ENCODE data around the gene SCAF11.

SCAF11 gene

GRCh38 chr12:45969084-45969483 lies 21.3 kb downstream of the SCAF11 start:
- Histone ChIP-seq H3K79me1 (ENCODE audit: low read depth, low read length) (peaks cover 9% of the 10 kb centered on the region), H3K36me3 (replicated peaks in 1 of 2; ENCODE audit: control insufficient read depth in 2 of 2, insufficient read depth in 2 of 2, low read length in 2 of 2) (peaks cover under 1 to 45% of the 10 kb centered on the region in 2 donors), H4K8ac (ENCODE audit: low read depth, low read length) (no peak overlapping the region), H2AFZ (ENCODE audit: low read length) (no peak overlapping the region), H3K4me2 (ENCODE audit: insufficient read depth, low read length, poor library complexity, severe bottlenecking) (no peak overlapping the region), H3K14ac (ENCODE audit: low read length) (no peak overlapping the region), H3K23ac (ENCODE audit: low read depth, low read length, poor library complexity) (no peak overlapping the region), H2BK5ac (ENCODE audit: low read length) (no peak overlapping the region), H3K27me3 (ENCODE audit: control insufficient read depth in 3 of 3, insufficient read depth in 3 of 3, low read depth in 1 of 3, low read length in 3 of 3) (no peaks in the 10 kb centered on the region), H3K4ac (ENCODE audit: low read length) (no peak overlapping the region), H3K4me3 (ENCODE audit: low read length in 2 of 2) (no peak overlapping the region), H3K9me3 (replicated peaks in 1 of 2; ENCODE audit: control insufficient read depth in 2 of 2, insufficient read depth in 1 of 2, low read depth in 1 of 2, low read length in 2 of 2) (peaks cover 0 to 18% of the 10 kb centered on the region in 2 donors), H2BK15ac (ENCODE audit: low read length) (no peak overlapping the region), H3K4me1 (ENCODE audit: control insufficient read depth in 2 of 2, insufficient read depth in 1 of 2, low read depth in 1 of 2, low read length in 2 of 2) (no peaks in the 10 kb centered on the region), H2BK120ac (ENCODE audit: low read depth, low read length) (no peak overlapping the region), H4K91ac (ENCODE audit: low read depth, low read length, poor library complexity) (no peak overlapping the region), H2AK5ac (ENCODE audit: low read depth, low read length) (no peak overlapping the region), H3K27ac (replicated peaks; ENCODE audit: low read length) (no peak overlapping the region), H2BK12ac (ENCODE audit: low read length) (no peak overlapping the region), H3K18ac (ENCODE audit: low read length) (no peak overlapping the region), H3K9ac (ENCODE audit: low read depth, low read length, poor library complexity) (no peak overlapping the region)
- no CpG with 5 or more reads among the region's 2 CpGs for WGBS, 2 donors (ENCODE audit: extremely low coverage in 2 of 2, insufficient read length in 2 of 2, insufficient replicate concordance in 1 of 2)
- DNase-seq (ENCODE audit: low spot score), result no peak

- Histone ChIP-seq H3K4me3 (ENCODE audit: low read length in 2 of 2) (no peak overlapping the region), H3K4me1 (ENCODE audit: control insufficient read depth in 2 of 2, insufficient read depth in 1 of 2, low read depth in 1 of 2, low read length in 2 of 2) (no peaks in the 10 kb centered on the region), H3K4me2 (ENCODE audit: insufficient read depth, low read length, poor library complexity, severe bottlenecking) (no peak overlapping the region), H4K8ac (ENCODE audit: low read depth, low read length) (no peak overlapping the region), H3K79me1 (ENCODE audit: low read depth, low read length) (peaks cover 9% of the 10 kb centered on the region), H3K14ac (ENCODE audit: low read length) (no peak overlapping the region), H3K9ac (ENCODE audit: low read depth, low read length, poor library complexity) (no peak overlapping the region), H3K23ac (ENCODE audit: low read depth, low read length, poor library complexity) (no peak overlapping the region), H3K36me3 (replicated peaks in 1 of 2; ENCODE audit: control insufficient read depth in 2 of 2, insufficient read depth in 2 of 2, low read length in 2 of 2) (peaks cover 0 to 46% of the 10 kb centered on the region in 2 donors), H2BK5ac (ENCODE audit: low read length) (no peak overlapping the region), H4K91ac (ENCODE audit: low read depth, low read length, poor library complexity) (no peak overlapping the region), H2BK120ac (ENCODE audit: low read depth, low read length) (no peak overlapping the region), H3K27ac (replicated peaks; ENCODE audit: low read length) (no peak overlapping the region), H2BK15ac (ENCODE audit: low read length) (no peak overlapping the region), H2AK5ac (ENCODE audit: low read depth, low read length) (no peak overlapping the region), H3K4ac (ENCODE audit: low read length) (no peak overlapping the region), H3K18ac (ENCODE audit: low read length) (no peak overlapping the region), H3K27me3 (ENCODE audit: control insufficient read depth in 3 of 3, insufficient read depth in 3 of 3, low read depth in 1 of 3, low read length in 3 of 3) (no peaks in the 10 kb centered on the region), H2AFZ (ENCODE audit: low read length) (no peak overlapping the region), H2BK12ac (ENCODE audit: low read length) (no peak overlapping the region), H3K9me3 (replicated peaks in 1 of 2; ENCODE audit: control insufficient read depth in 2 of 2, insufficient read depth in 1 of 2, low read depth in 1 of 2, low read length in 2 of 2) (peaks cover 0 to 14% of the 10 kb centered on the region in 2 donors)
- no peak for DNase-seq (ENCODE audit: low spot score)
- WGBS, 2 donors (ENCODE audit: extremely low coverage in 2 of 2, insufficient read length in 2 of 2, insufficient replicate concordance in 1 of 2), result no CpG with 5 or more reads among the region's 1 CpG
Observed at GRCh38 chr12:45966486-45966885, 23.9 kb downstream of the SCAF11 start.

GRCh38 chr12:45962553-45963325 lies 27.6 kb downstream of the SCAF11 start:
- Histone ChIP-seq H3K14ac (ENCODE audit: low read length) (no peak overlapping the region), H3K4me2 (ENCODE audit: insufficient read depth, low read length, poor library complexity, severe bottlenecking) (no peak overlapping the region), H3K4me1 (ENCODE audit: control insufficient read depth in 2 of 2, insufficient read depth in 1 of 2, low read depth in 1 of 2, low read length in 2 of 2) (no peaks in the 10 kb centered on the region), H3K36me3 (replicated peaks in 1 of 2; ENCODE audit: control insufficient read depth in 2 of 2, insufficient read depth in 2 of 2, low read length in 2 of 2) (peaks cover 0 to 63% of the 10 kb centered on the region in 2 donors), H3K23ac (ENCODE audit: low read depth, low read length, poor library complexity) (no peak overlapping the region), H2AK5ac (ENCODE audit: low read depth, low read length) (no peak overlapping the region), H2BK5ac (ENCODE audit: low read length) (no peak overlapping the region), H4K8ac (ENCODE audit: low read depth, low read length) (no peak overlapping the region), H2BK15ac (ENCODE audit: low read length) (no peak overlapping the region), H2BK120ac (ENCODE audit: low read depth, low read length) (no peak overlapping the region), H3K4me3 (ENCODE audit: low read length in 2 of 2) (no peak overlapping the region), H3K27me3 (ENCODE audit: control insufficient read depth in 3 of 3, insufficient read depth in 3 of 3, low read depth in 1 of 3, low read length in 3 of 3) (no peaks in the 10 kb centered on the region), H3K79me1 (ENCODE audit: low read depth, low read length) (peaks cover 4% of the 10 kb centered on the region), H3K4ac (ENCODE audit: low read length) (no peak overlapping the region), H2BK12ac (ENCODE audit: low read length) (no peak overlapping the region), H3K27ac (replicated peaks; ENCODE audit: low read length) (no peak overlapping the region), H3K9ac (ENCODE audit: low read depth, low read length, poor library complexity) (no peak overlapping the region), H2AFZ (ENCODE audit: low read length) (no peak overlapping the region), H4K91ac (ENCODE audit: low read depth, low read length, poor library complexity) (no peak overlapping the region), H3K18ac (ENCODE audit: low read length) (no peak overlapping the region), H3K9me3 (replicated peaks in 1 of 2; ENCODE audit: control insufficient read depth in 2 of 2, insufficient read depth in 1 of 2, low read depth in 1 of 2, low read length in 2 of 2) (peaks cover 0 to 14% of the 10 kb centered on the region in 2 donors)
- no CpG with 5 or more reads among the region's 4 CpGs for WGBS, 2 donors (ENCODE audit: extremely low coverage in 2 of 2, insufficient read length in 2 of 2, insufficient replicate concordance in 1 of 2)
- no peak for DNase-seq (ENCODE audit: low spot score)

GRCh38 chr12:45959728-45960127 lies 30.6 kb downstream of the SCAF11 start:
- H3K27ac ChIP-seq (replicated peaks; ENCODE audit: low read length), result no peak overlapping the region
- H2BK5ac ChIP-seq (ENCODE audit: low read length), result no peak overlapping the region
- H3K4ac ChIP-seq (ENCODE audit: low read length), result no peak overlapping the region
- H2AK5ac ChIP-seq (ENCODE audit: low read depth, low read length), result no peak overlapping the region
- H2BK15ac ChIP-seq (ENCODE audit: low read length), result no peak overlapping the region
- H4K91ac ChIP-seq (ENCODE audit: low read depth, low read length, poor library complexity), result no peak overlapping the region
- H3K9me3 ChIP-seq (replicated peaks in 1 of 2; ENCODE audit: control insufficient read depth in 2 of 2, insufficient read depth in 1 of 2, low read depth in 1 of 2, low read length in 2 of 2), result peaks cover 0 to 19% of the 10 kb centered on the region in 2 donors
- H2BK120ac ChIP-seq (ENCODE audit: low read depth, low read length), result no peak overlapping the region
- H3K4me2 ChIP-seq (ENCODE audit: insufficient read depth, low read length, poor library complexity, severe bottlenecking), result no peak overlapping the region
- H3K18ac ChIP-seq (ENCODE audit: low read length), result no peak overlapping the region
- no CpG with 5 or more reads among the region's 2 CpGs for WGBS, 2 donors (ENCODE audit: extremely low coverage in 2 of 2, insufficient read length in 2 of 2, insufficient replicate concordance in 1 of 2)
- no peak overlapping the region for H3K9ac ChIP-seq (ENCODE audit: low read depth, low read length, poor library complexity)
- peaks cover under 1% of the 10 kb centered on the region for H3K79me1 ChIP-seq (ENCODE audit: low read depth, low read length)
- no peak overlapping the region for H3K23ac ChIP-seq (ENCODE audit: low read depth, low read length, poor library complexity)
- H3K4me1 ChIP-seq (ENCODE audit: control insufficient read depth in 2 of 2, insufficient read depth in 1 of 2, low read depth in 1 of 2, low read length in 2 of 2), result no peaks in the 10 kb centered on the region
- no peak overlapping the region for H2BK12ac ChIP-seq (ENCODE audit: low read length)
- no peaks in the 10 kb centered on the region for H3K27me3 ChIP-seq (ENCODE audit: control insufficient read depth in 3 of 3, insufficient read depth in 3 of 3, low read depth in 1 of 3, low read length in 3 of 3)
- no peak overlapping the region for H4K8ac ChIP-seq (ENCODE audit: low read depth, low read length)
- H3K36me3 ChIP-seq (replicated peaks in 1 of 2; ENCODE audit: control insufficient read depth in 2 of 2, insufficient read depth in 2 of 2, low read length in 2 of 2), result peaks cover 0 to 85% of the 10 kb centered on the region in 2 donors
- H3K4me3 ChIP-seq (ENCODE audit: low read length in 2 of 2), result no peak overlapping the region
- no peak for DNase-seq (ENCODE audit: low spot score)
- H3K14ac ChIP-seq (ENCODE audit: low read length), result no peak overlapping the region
- H2AFZ ChIP-seq (ENCODE audit: low read length), result no peak overlapping the region
